ENCODE data around the gene TNFSF15. TPM values are rescaled to one million over a fixed set of nuclear protein-coding genes. Genes with fewer than 3 reads are reported as not detected.
"Not testable (repeated sequence)": the region's sequence is repeated elsewhere in the genome, so short reads cannot be mapped to it uniquely, and the experiment has no call there.

TNFSF15 gene
- total RNA-seq, 4 donors from 2014 or later, result not detected

DNA sequence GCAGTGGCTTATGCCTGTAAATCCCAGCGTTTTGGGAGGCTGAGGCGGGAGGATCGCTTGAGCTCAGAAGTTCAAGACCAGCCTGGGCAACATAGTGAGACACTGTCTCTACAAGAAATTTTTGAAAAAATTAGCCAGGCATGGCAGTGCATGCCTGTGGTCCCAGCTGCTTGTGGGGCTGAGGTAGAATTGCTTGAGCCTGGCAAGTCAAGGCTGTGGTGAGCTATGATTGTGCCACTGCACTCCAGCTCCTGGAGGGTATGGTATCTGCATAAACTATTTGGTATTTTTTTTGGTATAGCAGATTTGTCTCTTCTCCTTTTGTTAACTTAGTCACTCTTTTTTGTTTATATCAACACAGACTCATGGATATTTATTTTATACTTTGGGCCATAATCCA, 62.4 kb downstream of the TNFSF15 start:
- Histone ChIP-seq H3K36me3 (no peaks in the 10 kb centered on the region), H3K9me3 (no peaks in the 10 kb centered on the region), H3K27ac (no peak overlapping the region), H3K27me3 (no peaks in the 10 kb centered on the region), H3K4me3 (no peak overlapping the region), H3K4me1 (no peaks in the 10 kb centered on the region)
- no peak for DNase-seq
- intact Hi-C loops (cut with DNase I; ENCODE audit: low total_unique reads), result no loop called here
- ATAC-seq, result no peak
- TF ChIP-seq POLR2A (IDR thresholded peaks at IDR 0.05), result no peak
- TF ChIP-seq, protein P1, sequence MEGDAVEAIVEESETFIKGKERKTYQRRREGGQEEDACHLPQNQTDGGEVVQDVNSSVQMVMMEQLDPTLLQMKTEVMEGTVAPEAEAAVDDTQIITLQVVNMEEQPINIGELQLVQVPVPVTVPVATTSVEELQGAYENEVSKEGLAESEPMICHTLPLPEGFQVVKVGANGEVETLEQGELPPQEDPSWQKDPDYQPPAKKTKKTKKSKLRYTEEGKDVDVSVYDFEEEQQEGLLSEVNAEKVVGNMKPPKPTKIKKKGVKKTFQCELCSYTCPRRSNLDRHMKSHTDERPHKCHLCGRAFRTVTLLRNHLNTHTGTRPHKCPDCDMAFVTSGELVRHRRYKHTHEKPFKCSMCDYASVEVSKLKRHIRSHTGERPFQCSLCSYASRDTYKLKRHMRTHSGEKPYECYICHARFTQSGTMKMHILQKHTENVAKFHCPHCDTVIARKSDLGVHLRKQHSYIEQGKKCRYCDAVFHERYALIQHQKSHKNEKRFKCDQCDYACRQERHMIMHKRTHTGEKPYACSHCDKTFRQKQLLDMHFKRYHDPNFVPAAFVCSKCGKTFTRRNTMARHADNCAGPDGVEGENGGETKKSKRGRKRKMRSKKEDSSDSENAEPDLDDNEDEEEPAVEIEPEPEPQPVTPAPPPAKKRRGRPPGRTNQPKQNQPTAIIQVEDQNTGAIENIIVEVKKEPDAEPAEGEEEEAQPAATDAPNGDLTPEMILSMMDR (IDR thresholded peaks at IDR 0.05 in 4 of 5, conservative IDR thresholded peaks at IDR 0.05 in 1 of 5), result no peak
- in situ Hi-C loops (cut with MboI; ENCODE audit: low sequenced_read_pairs in 4 of 4), result loop anchor here in 3 of 4 donors (5.0 to 25.0 kb wide), 4 partner anchors 61 to 769 kb away; partner anchors contain the start of gene TNFSF15 (in 1 of the 3)

DNA sequence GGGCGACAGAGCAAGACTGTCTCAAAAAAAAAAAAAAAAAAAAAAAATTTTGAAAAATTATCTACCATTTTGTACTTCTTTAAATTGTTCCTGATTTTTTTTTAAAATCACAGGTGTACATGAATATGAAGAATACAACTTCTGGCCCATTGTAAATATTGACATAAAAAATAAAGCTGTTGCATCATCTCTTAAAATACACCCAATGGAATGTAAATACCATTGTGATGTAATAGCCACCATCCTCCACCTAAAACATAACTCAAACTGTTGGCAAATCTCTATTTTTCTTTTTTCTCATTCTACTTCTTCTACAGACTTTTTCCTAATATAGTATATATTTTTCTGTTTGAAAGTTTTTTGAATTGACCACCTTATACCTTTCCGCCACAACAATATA, 62.9 kb downstream of the TNFSF15 start:
- intact Hi-C loops (cut with DNase I; ENCODE audit: low total_unique reads) (no loop called here), in situ Hi-C loops (cut with MboI; ENCODE audit: low sequenced_read_pairs in 4 of 4) (loop anchor here in 3 of 4 donors (5.0 to 25.0 kb wide), 4 partner anchors 62 to 769 kb away; partner anchors contain the start of gene TNFSF15 (in 1 of the 3))

DNA sequence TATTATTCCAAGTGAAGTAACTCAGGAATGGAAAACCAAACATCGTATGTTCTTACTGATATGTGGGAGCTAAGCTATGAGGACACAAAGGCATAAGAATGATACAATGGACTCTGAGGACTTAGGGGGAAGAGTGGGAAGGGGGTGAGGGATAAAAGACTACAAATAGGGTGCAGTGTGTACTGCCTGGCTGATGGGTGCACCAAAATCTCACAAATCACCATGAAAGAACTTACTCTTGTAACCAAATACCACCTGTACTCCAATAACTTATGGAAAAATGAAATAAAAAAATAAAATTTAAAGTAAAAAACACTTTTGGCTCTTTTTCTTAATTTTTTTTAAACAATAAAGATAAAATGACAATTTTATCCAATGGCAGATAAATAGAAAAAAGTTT, 64.3 kb downstream of the TNFSF15 start:
- in situ Hi-C loops (cut with MboI; ENCODE audit: low sequenced_read_pairs in 4 of 4), result loop anchor here in 3 of 4 donors (5.0 to 25.0 kb wide), 4 partner anchors 63 to 771 kb away; partner anchors contain the start of gene TNFSF15 (in 1 of the 3)
- H3K36me3 ChIP-seq; H3K9me3 ChIP-seq; ATAC-seq; DNase-seq; H3K27ac ChIP-seq; H3K4me3 ChIP-seq; intact Hi-C loops (cut with DNase I; ENCODE audit: low total_unique reads); H3K4me1 ChIP-seq; H3K27me3 ChIP-seq: not testable (repeated sequence)

More for the DNA sequence above, 62.9 kb downstream of the TNFSF15 start:
- Histone ChIP-seq H3K4me3 (no peak overlapping the region), H3K27ac (no peak overlapping the region), H3K27me3 (no peaks in the 10 kb centered on the region), H3K9me3 (no peaks in the 10 kb centered on the region), H3K4me1 (no peaks in the 10 kb centered on the region), H3K36me3 (no peaks in the 10 kb centered on the region)
- TF ChIP-seq, protein P1 (IDR thresholded peaks at IDR 0.05 in 4 of 5, conservative IDR thresholded peaks at IDR 0.05 in 1 of 5), result no peak
- no peak for TF ChIP-seq POLR2A (IDR thresholded peaks at IDR 0.05)
- DNase-seq (no peak), ATAC-seq (no peak)

DNA sequence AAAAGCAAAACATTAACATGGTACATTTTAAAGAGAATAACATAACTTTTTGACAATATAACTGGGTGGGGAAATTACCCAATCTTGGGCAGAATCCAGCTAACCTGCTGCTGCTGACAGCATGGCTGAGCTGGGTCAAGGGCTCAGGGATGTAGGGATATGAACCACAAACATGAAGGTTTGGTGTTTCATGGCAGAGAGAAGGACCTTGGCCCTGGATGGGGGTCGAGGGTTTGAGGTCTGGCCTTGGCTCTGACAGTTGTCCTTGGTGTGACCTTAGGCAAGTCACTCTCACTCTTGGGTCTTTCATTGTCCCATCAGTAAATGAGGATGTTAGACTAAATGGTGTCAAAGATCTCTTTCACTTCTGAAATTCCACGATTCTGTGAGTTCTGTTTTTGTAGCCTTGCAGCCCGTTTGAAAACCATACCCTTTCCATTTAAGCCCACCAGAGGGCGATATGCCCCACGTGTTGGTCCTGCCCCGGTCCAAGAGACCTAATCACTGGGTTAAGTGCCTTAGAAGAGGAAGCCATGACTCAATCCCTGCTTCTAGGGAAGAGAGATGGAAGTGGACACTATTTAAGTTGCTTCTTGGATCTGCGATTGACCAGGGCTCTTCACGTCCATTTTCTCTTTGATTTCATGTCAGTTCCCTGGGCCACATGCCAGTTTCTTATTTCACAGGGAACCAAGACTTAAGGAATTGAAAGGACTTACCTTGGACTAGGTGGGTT, 67.1 kb downstream of the TNFSF15 start:
- intact Hi-C loops (cut with DNase I; ENCODE audit: low total_unique reads), result loop anchor here (1.0 to 2.0 kb wide), 2 partner anchors 173 to 274 kb away; no protein-coding TSS in a partner anchor
- Histone ChIP-seq H3K4me1 (no peaks in the 10 kb centered on the region), H3K27me3 (no peaks in the 10 kb centered on the region), H3K27ac (no peak overlapping the region), H3K4me3 (no peak overlapping the region), H3K9me3 (no peaks in the 10 kb centered on the region), H3K36me3 (no peaks in the 10 kb centered on the region)
- TF ChIP-seq, protein P1 (IDR thresholded peaks at IDR 0.05 in 4 of 5, conservative IDR thresholded peaks at IDR 0.05 in 1 of 5), result peak; percentile 50 to 71 (median 70)
- no peak for TF ChIP-seq POLR2A (IDR thresholded peaks at IDR 0.05)
- DNase-seq (peak; percentile 35), ATAC-seq (peak in 1 of 2 donors; percentile 42)
- in situ Hi-C loops (cut with MboI; ENCODE audit: low sequenced_read_pairs in 4 of 4), result loop anchor here (10.0 to 25.0 kb wide), 4 partner anchors 166 to 786 kb away; no protein-coding TSS in a partner anchor

DNA sequence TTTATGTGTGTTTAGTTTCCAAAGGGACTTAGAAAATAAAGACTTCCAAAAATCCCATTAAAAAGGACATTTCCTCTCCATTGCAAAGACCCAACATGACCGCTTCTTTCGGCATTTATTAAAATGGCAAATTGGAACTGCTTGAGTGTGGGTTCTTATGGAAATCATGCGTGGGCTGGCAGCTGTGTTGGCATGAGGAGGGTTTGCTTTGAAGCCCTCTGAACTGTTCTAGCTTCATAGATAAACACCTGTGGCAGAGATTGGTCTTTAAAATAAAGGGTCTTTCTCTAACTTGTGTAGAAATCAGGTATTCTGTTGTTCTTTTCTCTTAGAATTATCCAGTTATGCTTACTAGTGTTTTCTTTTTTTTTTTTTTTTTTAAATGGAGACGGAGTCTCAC, 68.0 kb downstream of the TNFSF15 start:
- Histone ChIP-seq H3K36me3 (no peaks in the 10 kb centered on the region), H3K27me3 (no peaks in the 10 kb centered on the region), H3K4me1 (no peaks in the 10 kb centered on the region), H3K4me3 (no peak overlapping the region), H3K27ac (no peak overlapping the region), H3K9me3 (no peaks in the 10 kb centered on the region)
- DNase-seq, result no peak
- no peak for ATAC-seq
- TF ChIP-seq POLR2A (IDR thresholded peaks at IDR 0.05), result no peak
- TF ChIP-seq, protein P1 (IDR thresholded peaks at IDR 0.05 in 4 of 5, conservative IDR thresholded peaks at IDR 0.05 in 1 of 5), result no peak
- intact Hi-C loops (cut with DNase I; ENCODE audit: low total_unique reads) (loop anchor here (2.0 kb wide), 1 partner anchor 275 kb away; no protein-coding TSS in a partner anchor), in situ Hi-C loops (cut with MboI; ENCODE audit: low sequenced_read_pairs in 4 of 4) (loop anchor here (10.0 to 25.0 kb wide), 4 partner anchors 167 to 787 kb away; no protein-coding TSS in a partner anchor)
